Chondrocyte (in vitro differentiated cells): ENCODE measurements around the gene RNF128. TPM values are rescaled to one million over a fixed set of nuclear protein-coding genes. Genes with fewer than 3 reads are reported as not detected.
A peak's percentile ranks its signal among the peaks of the same experiment; 100 is the strongest.
"Not testable (repeated sequence)": the region's sequence is repeated elsewhere in the genome, so short reads cannot be mapped to it uniquely, and the experiment has no call there.

Experiments
- DNase-seq: peaks from one replicate; pipeline ENCODE4 v3.0.0; 2021; ENCODE audit warnings: mixed read lengths, low spot score
- H3K27ac Mint-ChIP-seq: one replicate; pipeline ENCODE4 v1.8.0; 2021; ENCODE audit warnings: mild to moderate bottlenecking, moderate library complexity, mixed read lengths; ENCODE audit not compliant: unreplicated experiment
- H3K27me3 Mint-ChIP-seq: 2 replicates; pipeline ENCODE4 v1.8.0; 2021; ENCODE audit warnings: low read depth, mixed read lengths
- H3K36me3 Mint-ChIP-seq: 2 replicates; pipeline ENCODE4 v1.8.0; 2021; ENCODE audit warnings: low read depth, mixed read lengths
- H3K4me1 Mint-ChIP-seq: 2 replicates; pipeline ENCODE4 v1.8.0; 2021; ENCODE audit warnings: low read depth, mild to moderate bottlenecking, mixed read lengths
- H3K4me3 Mint-ChIP-seq: one replicate; pipeline ENCODE4 v1.8.0; 2021; ENCODE audit warnings: mild to moderate bottlenecking, moderate library complexity, mixed read lengths; ENCODE audit not compliant: unreplicated experiment
- H3K9me3 Mint-ChIP-seq: 2 replicates; pipeline ENCODE4 v1.8.0; 2021; ENCODE audit warnings: low read depth, mixed read lengths
- CTCF ChIP-seq: fragments of 200-600 bp; sonication (generic); IDR thresholded peaks from 2 replicates; pipeline ENCODE4 v1.5.0; 2021; ENCODE audit warnings: antibody characterized with exemption, mild to moderate bottlenecking, moderate library complexity
- total RNA-seq: library from RNA; stranded (reverse); gene quantifications from 3 replicates; pipeline ENCODE4 v1.2.1, GENCODE V29; 2021

RNF128 gene
- total RNA-seq, 1 donor from 2014 or later, result not detected

GRCh38 chrX:106802063-106802387 is 75.5 kb downstream of the RNF128 start:
- Mint-ChIP-seq H3K4me3 (peak overlapping the region; percentile 91), H3K36me3 (no peaks in the 10 kb centered on the region), H3K9me3 (no peaks in the 10 kb centered on the region), H3K27ac (peak overlapping the region; percentile 94), H3K27me3 (peaks cover 11% of the 10 kb centered on the region), H3K4me1 (peaks cover 17% of the 10 kb centered on the region)
- DNase-seq, result no peak
- TF ChIP-seq CTCF, result no peak

GRCh38 chrX:106802388-106803275 is 76.1 kb downstream of the RNF128 start, which contains the start of gene TBC1D8B:
Gene TBC1D8B, plus strand, starts transcription at chrX:106802673. Its CDS starts 181 bp downstream, at chrX:106802854.
- Mint-ChIP-seq H3K4me3 (peak within 1 kb of the TSS; percentile 91), H3K4me1 (peaks cover 17% of the 10 kb centered on the region), H3K27ac (peak within 1 kb of the TSS; percentile 94), H3K36me3 (no peaks in the 10 kb centered on the region), H3K9me3 (no peaks in the 10 kb centered on the region), H3K27me3 (peaks cover 9% of the 10 kb centered on the region)
- no peak for DNase-seq
- no peak for TF ChIP-seq CTCF

GRCh38 chrX:106811131-106811910 is 84.8 kb downstream of the RNF128 start:
- no peak for DNase-seq
- H3K4me3 Mint-ChIP-seq, result no peak overlapping the region
- no peak overlapping the region for H3K27ac Mint-ChIP-seq
- no peak for TF ChIP-seq CTCF
- no peaks in the 10 kb centered on the region for H3K36me3 Mint-ChIP-seq
- no peaks in the 10 kb centered on the region for H3K4me1 Mint-ChIP-seq
- no peaks in the 10 kb centered on the region for H3K27me3 Mint-ChIP-seq
- H3K9me3 Mint-ChIP-seq, result no peaks in the 10 kb centered on the region

- not testable (repeated sequence) for H3K27ac Mint-ChIP-seq, H3K4me3 Mint-ChIP-seq, H3K27me3 Mint-ChIP-seq, H3K9me3 Mint-ChIP-seq, DNase-seq, H3K36me3 Mint-ChIP-seq, H3K4me1 Mint-ChIP-seq
Measured at GRCh38 chrX:106812930-106813329, 86.4 kb downstream of the RNF128 start.

- H3K4me1 Mint-ChIP-seq, H3K36me3 Mint-ChIP-seq, H3K27me3 Mint-ChIP-seq, H3K9me3 Mint-ChIP-seq, H3K27ac Mint-ChIP-seq, DNase-seq, H3K4me3 Mint-ChIP-seq: not testable (repeated sequence)
Measured at GRCh38 chrX:106814093-106814492, 87.6 kb downstream of the RNF128 start.

Other genes starting within 250 kb of the RNF128 start
- 0.17 to 0.31 TPM in 2 of 3 replicates, not detected in the other for gene RADX, start 114.7 kb upstream of the RNF128 start, total RNA-seq
- 15.7 to 19.8 TPM (median 16.5 TPM) in 3 replicates for gene TBC1D8B, start 76.0 kb downstream of the RNF128 start, total RNA-seq
- gene RIPPLY1, start 176.6 kb downstream of the RNF128 start, total RNA-seq, result not detected in 3 replicates
- 0.07 TPM in 1 of 3 replicates, not detected in the others for gene CLDN2, start 193.7 kb downstream of the RNF128 start, total RNA-seq